ENCODE results near the gene IGDCC3.

IGDCC3 gene

DNA sequence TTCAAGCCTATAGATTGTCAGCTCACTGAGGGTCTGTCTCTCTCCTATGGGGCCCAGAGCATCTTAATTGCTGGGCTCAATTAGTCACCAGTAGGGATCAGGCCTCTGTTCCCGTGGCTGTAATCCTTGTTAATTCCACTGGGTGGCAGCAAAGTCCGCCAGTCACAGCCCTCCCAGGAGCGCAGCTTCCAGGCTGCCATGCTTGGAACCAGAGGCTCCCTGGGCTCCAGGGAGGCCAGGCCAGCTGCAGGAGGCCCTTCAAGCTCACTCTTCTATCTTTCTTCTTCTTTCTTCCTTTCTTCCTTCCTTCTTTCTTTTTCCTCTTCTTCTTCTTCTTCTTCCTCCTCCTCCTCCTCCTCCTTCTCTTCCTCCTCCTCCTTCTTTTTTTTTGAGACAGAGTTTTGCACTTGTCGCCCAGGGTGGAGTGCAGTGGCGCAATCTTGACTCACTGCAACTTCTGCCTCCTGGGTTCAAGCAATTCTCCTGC, 58.9 kb downstream of the IGDCC3 start:
- DNase-seq = peak; percentile 74

DNA sequence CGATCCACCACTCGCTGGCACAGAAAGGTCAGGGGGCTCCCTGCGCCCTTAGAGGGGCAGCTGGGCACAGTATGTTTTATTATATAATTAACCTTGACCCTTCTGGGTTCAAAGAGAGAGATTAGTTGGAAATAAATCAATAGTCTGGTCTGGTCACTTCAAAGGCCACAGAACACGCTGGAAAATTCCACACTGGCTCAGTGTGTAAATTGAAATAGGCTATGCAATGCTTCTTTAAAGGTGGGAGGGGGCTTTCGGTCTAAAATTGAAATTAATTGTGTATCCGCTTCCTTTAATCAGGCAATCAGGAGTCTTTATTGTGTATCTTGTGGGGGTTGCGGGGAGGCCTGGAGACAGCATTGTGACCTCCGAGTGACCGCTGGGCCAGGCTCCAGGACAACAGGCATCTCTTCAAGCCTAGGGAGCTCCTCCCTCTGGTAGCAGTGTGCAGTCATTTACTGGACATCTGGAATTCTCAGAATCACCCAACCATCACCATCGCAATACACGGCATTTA, 65.3 kb downstream of the IGDCC3 start:
- DNase-seq = no peak

- no peak for DNase-seq
These were observed 66.0 kb downstream of the IGDCC3 start for GRCh38 chr15:65311760-65312159.

DNA sequence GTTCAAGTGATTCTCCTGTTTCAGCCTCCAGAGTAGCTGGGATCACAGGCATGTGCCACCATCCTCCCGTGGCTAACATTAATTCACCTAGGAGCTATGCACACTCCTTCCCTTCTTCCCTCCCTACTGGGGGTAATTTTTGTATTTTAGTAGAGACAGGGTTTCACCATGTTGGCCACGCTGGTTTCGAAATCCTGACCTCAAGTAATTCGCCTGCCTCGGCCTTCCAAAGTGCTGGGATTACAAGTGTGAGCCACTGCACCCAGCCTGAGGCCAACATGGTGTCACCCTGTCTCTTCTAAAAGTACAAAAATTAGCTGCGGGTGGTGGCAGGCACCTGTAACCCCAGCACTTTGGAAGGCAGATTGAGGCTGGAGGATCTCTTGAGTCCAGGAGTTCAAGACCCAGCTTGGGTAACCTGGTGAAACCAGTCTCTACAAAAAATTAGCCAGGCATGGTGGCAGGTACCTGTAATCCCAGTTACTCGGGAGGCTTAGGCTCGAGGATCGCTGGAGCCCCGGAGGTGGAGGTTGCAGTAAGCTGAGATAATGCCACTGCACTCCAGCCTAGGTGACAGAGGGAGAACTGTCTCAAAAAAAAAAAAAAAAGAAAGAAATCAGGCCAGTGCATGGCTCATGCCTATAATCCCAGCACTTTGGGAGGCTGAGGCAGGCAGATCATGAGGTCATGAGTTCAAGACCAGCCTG, 67.2 kb downstream of the IGDCC3 start:
- no peak for DNase-seq

GRCh38 chr15:65309882-65310418, 67.9 kb downstream of the IGDCC3 start:
- DNase-seq = no peak

GRCh38 chr15:65307978-65308377, 69.8 kb downstream of the IGDCC3 start:
- no peak for DNase-seq

DNA sequence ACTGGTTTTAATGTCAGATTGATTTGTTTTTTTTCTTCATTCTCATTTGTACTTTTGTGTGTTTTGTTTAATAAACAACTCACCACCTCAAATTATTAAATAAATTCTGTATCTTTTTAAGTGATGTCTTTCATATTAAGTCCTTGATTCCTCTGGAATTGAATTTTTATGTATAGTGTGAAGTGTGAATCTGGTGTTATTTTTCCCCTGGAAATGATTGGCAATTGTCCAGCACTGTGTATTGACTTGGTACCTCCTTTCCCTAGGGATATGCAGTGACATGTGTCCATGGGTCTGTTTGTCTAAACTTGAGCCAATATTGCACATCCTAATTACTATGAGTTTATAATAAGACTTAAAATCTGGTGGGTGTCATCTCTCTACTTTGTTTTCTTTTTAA, 71.3 kb downstream of the IGDCC3 start:
- DNase-seq = no peak

- no peak for DNase-seq
These were observed 72.0 kb downstream of the IGDCC3 start for GRCh38 chr15:65305776-65306175.

GRCh38 chr15:65305150-65305758, 72.5 kb downstream of the IGDCC3 start:
- DNase-seq = no peak

DNA sequence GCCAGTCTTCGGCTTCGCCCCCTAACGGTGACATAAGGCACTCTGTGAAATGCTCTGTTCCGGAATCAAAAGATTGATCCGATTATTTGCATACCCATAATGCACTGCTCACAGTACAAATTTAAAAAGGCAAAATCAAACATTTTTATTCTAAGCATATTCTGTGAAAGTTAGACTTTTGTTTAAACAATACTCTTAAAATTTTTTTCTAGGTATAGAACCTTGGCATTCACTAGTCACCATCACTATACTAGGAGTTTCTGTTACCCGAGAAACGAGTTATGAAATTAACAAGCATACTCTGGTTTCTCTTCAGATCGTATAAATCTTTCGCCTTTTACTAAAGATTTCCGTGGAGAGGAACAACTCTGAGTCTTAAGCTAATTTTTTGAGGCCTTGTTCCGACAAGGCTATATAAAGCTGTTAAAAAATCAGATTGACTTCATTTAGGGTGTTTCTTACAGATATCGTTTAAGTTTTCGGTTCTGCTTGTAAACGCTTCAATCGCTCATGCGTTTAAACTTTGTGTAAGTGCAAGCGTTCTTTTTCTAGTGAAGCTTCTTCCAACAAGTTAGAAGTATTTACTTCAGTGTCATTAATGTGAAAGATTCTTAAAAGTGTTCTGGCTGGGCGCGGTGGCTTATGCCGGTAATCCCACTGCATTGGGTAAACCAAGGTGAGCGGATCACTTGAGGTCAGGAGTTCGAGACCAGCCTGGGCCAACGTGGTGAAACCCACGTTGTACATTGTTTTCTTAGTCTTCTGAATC, 73.2 kb downstream of the IGDCC3 start, which contains the start of gene RNU5B-1:
Gene RNU5B-1 (plus strand): TSS at position 297 of the 769 bp plus-strand sequence.
- peak; percentile 71 for DNase-seq

- DNase-seq = no peak
These were observed 74.0 kb downstream of the IGDCC3 start for GRCh38 chr15:65303687-65304380.

DNA sequence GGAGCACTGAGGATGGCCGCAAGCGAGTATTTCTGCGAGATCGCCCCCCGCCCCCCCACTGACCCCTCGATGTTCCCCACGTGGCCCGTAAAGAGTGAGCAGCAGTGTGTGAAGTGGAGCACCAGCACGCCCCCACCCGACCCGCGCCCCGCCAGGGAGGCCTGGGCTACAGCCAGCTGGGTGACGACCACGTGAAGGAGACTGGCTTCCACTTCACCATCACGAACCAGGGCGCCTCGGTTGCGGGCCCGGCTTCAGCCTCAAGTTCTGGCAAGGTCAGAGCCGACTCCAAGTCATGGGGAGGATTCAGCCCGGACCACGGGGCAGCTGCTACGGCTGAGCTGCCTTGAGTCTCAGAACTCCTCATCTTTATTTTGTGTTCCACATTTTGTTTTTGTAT, 75.7 kb downstream of the IGDCC3 start:
- no peak for DNase-seq

GRCh38 chr15:65300924-65301441, 76.8 kb downstream of the IGDCC3 start:
- no peak for DNase-seq

- DNase-seq = no peak
These were observed 79.1 kb downstream of the IGDCC3 start for GRCh38 chr15:65298731-65299130.

- no peak for DNase-seq
These were observed 84.8 kb downstream of the IGDCC3 start for GRCh38 chr15:65292938-65293518.

DNA sequence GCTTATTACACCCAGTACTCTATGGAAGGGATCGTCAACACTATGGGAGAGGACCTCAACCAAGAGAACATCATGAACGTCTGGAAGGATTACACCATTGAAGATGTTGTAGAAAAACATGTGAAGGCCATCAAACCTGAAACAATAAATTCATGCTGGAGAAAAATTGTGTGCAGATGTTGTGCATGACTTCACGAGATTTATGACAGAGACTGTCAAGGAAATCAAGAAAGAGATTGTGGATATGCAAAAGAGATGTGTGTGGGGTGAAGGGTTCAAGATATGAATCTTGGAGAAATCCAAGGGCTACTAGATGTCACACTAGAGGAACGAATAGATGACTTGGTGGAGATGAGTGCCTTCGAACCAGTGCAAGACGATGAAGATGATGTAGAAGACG, 87.6 kb downstream of the IGDCC3 start:
- DNase-seq = no peak

GRCh38 chr15:65289261-65289854, 88.4 kb downstream of the IGDCC3 start:
- no peak for DNase-seq

DNA sequence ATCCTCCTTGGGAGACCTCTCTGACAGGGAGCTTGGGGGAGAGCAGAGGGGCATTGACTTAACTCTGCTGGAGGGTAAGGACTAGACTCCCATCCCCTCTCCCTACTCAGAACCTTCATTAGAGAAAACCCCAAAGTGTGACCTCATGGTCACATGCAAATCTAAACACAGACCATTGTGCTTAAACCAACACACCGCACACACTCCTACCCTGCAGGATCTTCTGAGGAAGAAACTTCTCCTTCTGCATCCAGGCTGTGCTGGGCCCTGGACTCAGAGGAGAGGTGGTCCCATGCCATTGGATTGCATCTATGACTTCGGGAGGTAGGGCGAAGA, 90.3 kb downstream of the IGDCC3 start:
- DNase-seq = no peak

- peak; percentile 89 for DNase-seq
These were observed 90.9 kb downstream of the IGDCC3 start, which contains the start of gene PARP16 for GRCh38 chr15:65286704-65287519. TSS of gene PARP16 (minus strand) at chr15:65286883. CDS start at chr15:65286426, 457 bp downstream.

DNA sequence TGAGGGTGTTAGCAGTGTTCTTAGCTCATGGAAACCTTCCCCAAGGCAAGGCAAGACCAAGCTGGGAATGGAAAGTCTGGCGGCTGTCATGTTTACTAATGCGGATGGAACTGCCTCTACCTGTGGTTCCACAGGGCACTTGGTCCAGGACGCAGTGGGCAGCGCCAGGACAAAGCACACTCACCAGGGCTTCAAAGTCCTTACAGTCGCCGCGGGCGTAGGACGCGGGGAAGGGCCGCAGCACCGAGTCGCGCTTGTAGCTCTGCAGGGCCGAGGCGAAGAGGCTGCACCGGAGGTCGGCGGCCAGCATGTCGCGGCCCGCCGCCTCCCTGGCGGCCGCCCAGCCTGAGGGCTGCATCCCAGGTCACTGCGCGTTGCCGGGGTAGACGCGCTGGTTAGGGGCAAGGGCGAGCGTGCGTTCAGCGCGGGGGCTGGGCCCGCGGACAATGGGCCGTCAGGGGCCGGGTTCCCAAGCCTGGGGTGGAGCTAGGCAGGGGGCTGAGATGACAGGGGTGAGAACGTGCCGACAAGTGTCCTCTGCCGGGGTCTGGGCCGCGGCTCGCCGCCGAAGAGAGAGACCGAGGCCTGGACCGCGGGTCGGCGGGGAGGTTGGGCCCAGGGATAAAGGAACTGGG, 91.6 kb downstream of the IGDCC3 start:
- DNase-seq = no peak

Measured in activated CD4-positive, alpha-beta T cell treated with anti-CD3 and anti-CD28 coated beads, Interleukin-2, amount 50 U/mL, for 1 hour (primary cell).